Measurements from ENCODE around the gene GLUD1. TPM values are rescaled to one million over a fixed set of nuclear protein-coding genes. Genes with fewer than 3 reads are reported as not detected.

Gene GLUD1
- total RNA-seq, 1 experiment from 2014 or later: 101 TPM

DNA sequence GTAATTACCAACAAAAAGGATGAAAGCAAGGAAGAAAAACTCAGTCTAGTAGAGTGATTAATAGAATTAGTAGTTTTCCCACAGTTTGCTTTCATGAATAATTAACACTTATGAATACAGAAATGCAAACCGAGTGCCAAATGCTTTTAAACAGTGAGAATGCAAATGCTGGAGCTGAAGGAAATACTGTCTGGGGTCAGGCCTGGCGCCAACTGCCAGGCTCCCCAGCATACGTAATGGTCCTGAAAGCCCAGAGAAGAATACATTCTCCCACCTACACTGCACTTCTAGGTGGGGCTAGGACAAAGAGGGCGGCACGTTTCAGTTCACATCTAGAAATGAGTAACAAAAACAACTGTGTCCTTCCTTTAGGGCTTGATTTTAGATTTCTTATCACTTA, 30.0 kb downstream of the GLUD1 start:
- Mint-ChIP-seq H3K9me3 (no peaks in the 10 kb centered on the region), H3K27me3 (ENCODE audit: low read depth) (no peaks in the 10 kb centered on the region), H3K27ac (no peak overlapping the region), H3K4me1 (no peaks in the 10 kb centered on the region), H3K36me3 (ENCODE audit: insufficient read depth in 1 of 3, low read depth in 3 of 3) (peaks cover 30 to 77% (median 61%) of the 10 kb centered on the region in 3 experiments), H3K4me3 (no peak overlapping the region)
- Histone ChIP-seq H4K8ac (replicated peaks; ENCODE audit: insufficient read length, low read depth, low read length) (no peak overlapping the region), H2AK5ac (ENCODE audit: insufficient read length, low read length) (no peak overlapping the region), H3K18ac (ENCODE audit: insufficient read length, low read depth, low read length) (no peak overlapping the region), H2BK120ac (ENCODE audit: low read depth, low read length, poor library complexity, severe bottlenecking) (no peak overlapping the region), H2BK5ac (ENCODE audit: insufficient read length, low read length) (no peak overlapping the region), H3K4me2 (ENCODE audit: insufficient read depth, insufficient read length, low read length) (no peak overlapping the region), H3K56ac (ENCODE audit: insufficient read length, low read depth, low read length) (no peak overlapping the region), H3K4ac (ENCODE audit: low read depth, low read length) (no peak overlapping the region), H3K79me1 (ENCODE audit: insufficient read depth, low read depth, low read length, poor library complexity, severe bottlenecking) (no peaks in the 10 kb centered on the region), H2AFZ (ENCODE audit: low read length) (no peak overlapping the region), H4K5ac (ENCODE audit: insufficient read length, low read depth, low read length) (no peak overlapping the region), H3K23ac (ENCODE audit: insufficient read length, low read depth, low read length) (no peak overlapping the region), H4K91ac (ENCODE audit: insufficient read length, low read depth, low read length) (no peak overlapping the region), H3K14ac (ENCODE audit: insufficient read depth, low read length) (no peak overlapping the region), H3T11ph (ENCODE audit: low read length) (no peak overlapping the region), H3K79me2 (ENCODE audit: insufficient read depth, low read length) (no peaks in the 10 kb centered on the region), H3K9ac (ENCODE audit: extremely low read depth, insufficient read length, low read length) (no peak overlapping the region), H3K4me1 (ENCODE audit: insufficient read depth, low read length) (no peaks in the 10 kb centered on the region), H3K23me2 (ENCODE audit: insufficient read length, low read depth, low read length, poor library complexity, severe bottlenecking) (no peaks in the 10 kb centered on the region), H2BK15ac (ENCODE audit: low read depth, low read length) (no peak overlapping the region), H2BK12ac (ENCODE audit: insufficient read length, low read depth, low read length) (no peak overlapping the region), H2BK20ac (ENCODE audit: low read depth, low read length, poor library complexity, severe bottlenecking) (no peak overlapping the region), H4K20me1 (ENCODE audit: control insufficient read depth, insufficient read depth, insufficient read length) (no peaks in the 10 kb centered on the region), H3K27me3 (ENCODE audit: insufficient read depth, low read length) (no peaks in the 10 kb centered on the region), H3K9me3 (ENCODE audit: control insufficient read depth, low read depth, low read length) (no peaks in the 10 kb centered on the region), H3K27ac (ENCODE audit: insufficient read length, low read depth, low read length) (no peak overlapping the region)
- WGBS (ENCODE audit: extremely low coverage, insufficient read length, low lambda C conversion rate): no CpG with 5 or more reads among the region's 5 CpGs
- TF ChIP-seq, protein P1, sequence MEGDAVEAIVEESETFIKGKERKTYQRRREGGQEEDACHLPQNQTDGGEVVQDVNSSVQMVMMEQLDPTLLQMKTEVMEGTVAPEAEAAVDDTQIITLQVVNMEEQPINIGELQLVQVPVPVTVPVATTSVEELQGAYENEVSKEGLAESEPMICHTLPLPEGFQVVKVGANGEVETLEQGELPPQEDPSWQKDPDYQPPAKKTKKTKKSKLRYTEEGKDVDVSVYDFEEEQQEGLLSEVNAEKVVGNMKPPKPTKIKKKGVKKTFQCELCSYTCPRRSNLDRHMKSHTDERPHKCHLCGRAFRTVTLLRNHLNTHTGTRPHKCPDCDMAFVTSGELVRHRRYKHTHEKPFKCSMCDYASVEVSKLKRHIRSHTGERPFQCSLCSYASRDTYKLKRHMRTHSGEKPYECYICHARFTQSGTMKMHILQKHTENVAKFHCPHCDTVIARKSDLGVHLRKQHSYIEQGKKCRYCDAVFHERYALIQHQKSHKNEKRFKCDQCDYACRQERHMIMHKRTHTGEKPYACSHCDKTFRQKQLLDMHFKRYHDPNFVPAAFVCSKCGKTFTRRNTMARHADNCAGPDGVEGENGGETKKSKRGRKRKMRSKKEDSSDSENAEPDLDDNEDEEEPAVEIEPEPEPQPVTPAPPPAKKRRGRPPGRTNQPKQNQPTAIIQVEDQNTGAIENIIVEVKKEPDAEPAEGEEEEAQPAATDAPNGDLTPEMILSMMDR (conservative IDR thresholded peaks at IDR 0.05): no peak
- DNase-seq: no peak

Data from H9 (cell line).